HL-60 (cell line): Measurements from ENCODE around the gene B4GALNT4.

Source experiments
- CTCF ChIP-seq: IDR thresholded peaks from one replicate; pipeline ENCODE4 v1.5.1; 2011; ENCODE audit warnings: low read length, control low read depth, inconsistent platforms; ENCODE audit not compliant: insufficient read depth
- GABPA ChIP-seq: IDR thresholded peaks from 2 replicates; pipeline ENCODE4 v1.6.1; 2012; ENCODE audit warnings: low read depth
- POLR2AphosphoS5 ChIP-seq: IDR thresholded peaks from 2 replicates; pipeline ENCODE4 v1.6.1; 2012; ENCODE audit warnings: low read depth
- SPI1 ChIP-seq: IDR thresholded peaks from 2 replicates; pipeline ENCODE4 v1.6.1; 2012; ENCODE audit warnings: low read depth, mild to moderate bottlenecking, borderline replicate concordance
- TF ChIP-seq, protein P1 (sequence below): IDR thresholded peaks from 2 replicates; pipeline ENCODE4 v1.6.1; 2012; ENCODE audit warnings: low read depth; ENCODE audit not compliant: insufficient replicate concordance

DNA sequence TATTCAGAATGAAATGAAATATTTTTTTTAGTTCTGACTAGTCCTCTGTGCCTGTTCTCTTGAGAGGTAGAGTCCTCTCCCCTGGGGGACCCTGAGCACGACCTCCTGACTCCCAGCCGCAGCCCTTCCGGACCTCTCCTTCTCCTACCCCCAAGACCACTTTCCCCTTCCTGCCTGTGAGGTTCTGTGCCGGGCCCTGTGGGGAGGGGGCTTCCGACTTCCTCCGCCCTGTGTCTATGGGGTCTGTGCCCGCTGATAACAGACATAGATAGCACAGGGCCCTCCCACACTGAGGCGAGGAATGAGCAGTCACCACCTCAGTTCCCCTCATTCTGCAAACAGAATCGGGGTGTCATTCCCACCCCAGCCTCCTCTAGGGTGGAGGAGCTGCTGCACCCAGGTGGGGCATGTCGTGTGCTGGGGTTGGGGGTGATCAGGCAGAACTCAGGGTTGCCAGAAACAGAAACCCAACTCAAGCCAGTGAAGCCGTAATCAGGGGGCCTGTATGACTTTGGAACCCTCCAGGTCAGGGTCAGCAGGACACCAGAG is 12.9 kb downstream of the B4GALNT4 start:
- TF ChIP-seq, protein P1, sequence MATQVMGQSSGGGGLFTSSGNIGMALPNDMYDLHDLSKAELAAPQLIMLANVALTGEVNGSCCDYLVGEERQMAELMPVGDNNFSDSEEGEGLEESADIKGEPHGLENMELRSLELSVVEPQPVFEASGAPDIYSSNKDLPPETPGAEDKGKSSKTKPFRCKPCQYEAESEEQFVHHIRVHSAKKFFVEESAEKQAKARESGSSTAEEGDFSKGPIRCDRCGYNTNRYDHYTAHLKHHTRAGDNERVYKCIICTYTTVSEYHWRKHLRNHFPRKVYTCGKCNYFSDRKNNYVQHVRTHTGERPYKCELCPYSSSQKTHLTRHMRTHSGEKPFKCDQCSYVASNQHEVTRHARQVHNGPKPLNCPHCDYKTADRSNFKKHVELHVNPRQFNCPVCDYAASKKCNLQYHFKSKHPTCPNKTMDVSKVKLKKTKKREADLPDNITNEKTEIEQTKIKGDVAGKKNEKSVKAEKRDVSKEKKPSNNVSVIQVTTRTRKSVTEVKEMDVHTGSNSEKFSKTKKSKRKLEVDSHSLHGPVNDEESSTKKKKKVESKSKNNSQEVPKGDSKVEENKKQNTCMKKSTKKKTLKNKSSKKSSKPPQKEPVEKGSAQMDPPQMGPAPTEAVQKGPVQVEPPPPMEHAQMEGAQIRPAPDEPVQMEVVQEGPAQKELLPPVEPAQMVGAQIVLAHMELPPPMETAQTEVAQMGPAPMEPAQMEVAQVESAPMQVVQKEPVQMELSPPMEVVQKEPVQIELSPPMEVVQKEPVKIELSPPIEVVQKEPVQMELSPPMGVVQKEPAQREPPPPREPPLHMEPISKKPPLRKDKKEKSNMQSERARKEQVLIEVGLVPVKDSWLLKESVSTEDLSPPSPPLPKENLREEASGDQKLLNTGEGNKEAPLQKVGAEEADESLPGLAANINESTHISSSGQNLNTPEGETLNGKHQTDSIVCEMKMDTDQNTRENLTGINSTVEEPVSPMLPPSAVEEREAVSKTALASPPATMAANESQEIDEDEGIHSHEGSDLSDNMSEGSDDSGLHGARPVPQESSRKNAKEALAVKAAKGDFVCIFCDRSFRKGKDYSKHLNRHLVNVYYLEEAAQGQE: no peak
- no peak for TF ChIP-seq CTCF
- TF ChIP-seq POLR2AphosphoS5: no peak
- TF ChIP-seq SPI1: no peak
- no peak for TF ChIP-seq GABPA
